HG02610 (cell line): ENCODE results near the gene CARD10.
"Not testable (repeated sequence)": the region's sequence is repeated elsewhere in the genome, so short reads cannot be mapped to it uniquely, and the experiment has no call there.

ENCODE experiments used
- ATAC-seq: cut with Tn5 transposase; IDR thresholded peaks from one replicate; pipeline ENCODE4 v1.9.1; 2021; ENCODE audit warnings: mild to moderate bottlenecking, moderate library complexity; ENCODE audit not compliant: unreplicated experiment

Gene CARD10

DNA sequence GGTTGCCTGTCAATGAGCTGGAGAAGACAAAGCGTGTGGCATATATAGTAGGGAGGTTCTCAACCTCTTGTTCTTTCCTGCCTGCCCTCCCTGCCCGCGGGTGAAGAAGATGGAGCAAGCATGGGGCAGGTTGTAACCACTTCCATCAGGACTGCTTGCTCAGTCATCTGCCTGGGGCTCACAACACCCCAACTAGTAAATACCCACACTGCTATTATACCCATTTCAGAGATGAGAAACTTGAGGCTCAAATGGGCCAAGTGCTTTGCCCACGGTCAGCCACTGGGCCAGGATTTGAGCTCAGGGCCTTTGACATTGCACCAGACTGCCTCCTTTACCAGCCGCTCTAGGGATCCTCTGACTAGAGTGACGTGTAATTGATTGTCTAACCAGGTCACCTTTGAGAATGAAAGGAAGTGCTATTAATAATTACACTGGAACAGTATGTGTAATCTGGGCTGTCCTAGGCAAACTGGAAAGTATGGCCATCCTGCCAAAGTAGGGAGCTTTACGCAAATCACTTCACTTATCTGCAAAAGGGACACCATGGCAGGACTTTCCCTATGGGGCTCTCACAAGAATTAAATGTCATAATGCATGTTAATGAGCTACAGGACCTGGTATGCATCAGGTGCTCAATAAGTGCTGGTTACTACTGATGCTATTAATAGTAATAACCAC, 38.2 kb upstream of the CARD10 start:
- no peak for ATAC-seq

DNA sequence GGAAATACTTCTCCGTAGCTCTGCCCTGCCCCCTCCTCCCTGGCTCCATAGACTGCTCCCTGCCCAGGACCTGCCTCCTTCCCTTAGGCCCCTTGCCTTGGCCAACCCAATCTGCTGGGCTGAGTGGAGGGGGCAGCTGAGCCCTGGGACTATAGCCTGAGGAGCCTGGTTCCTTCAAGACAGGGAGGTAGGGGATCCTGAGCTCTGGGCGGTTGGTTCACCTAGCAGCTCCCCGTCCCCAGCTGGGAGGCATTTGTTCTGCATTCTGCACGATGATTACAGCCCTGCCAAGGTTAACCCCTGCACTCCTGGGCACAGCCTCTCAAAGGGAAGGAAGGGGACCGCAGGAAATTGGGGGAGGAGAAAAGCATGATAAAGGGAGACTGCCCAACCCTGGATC, 37.5 kb upstream of the CARD10 start:
- ATAC-seq, result no peak

DNA sequence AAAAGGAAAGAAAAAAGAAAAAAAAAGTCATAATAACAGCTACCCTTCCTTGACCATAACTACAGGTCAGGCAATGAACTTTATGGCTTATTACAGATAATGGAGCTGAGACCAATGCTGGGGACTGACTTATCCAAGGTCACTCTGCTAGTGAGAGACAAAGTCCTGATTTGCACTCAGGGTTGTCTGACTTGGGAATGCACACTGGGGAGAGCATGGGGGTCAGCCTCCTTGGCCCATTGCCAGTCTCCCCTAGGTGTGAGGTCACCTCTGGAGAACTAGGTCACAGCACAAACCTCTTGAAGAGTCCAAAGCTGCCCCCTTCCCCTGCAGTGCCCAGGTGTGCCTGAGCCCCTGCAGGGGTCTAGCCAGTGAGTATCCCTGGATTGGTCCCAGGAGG, 35.8 kb upstream of the CARD10 start:
- no peak for ATAC-seq

- no peak for ATAC-seq
These were observed 34.5 kb upstream of the CARD10 start for GRCh38 chr22:37553725-37554124.

- ATAC-seq, result no peak
These were observed 33.4 kb upstream of the CARD10 start for GRCh38 chr22:37552524-37553163.

GRCh38 chr22:37551981-37552380, 32.8 kb upstream of the CARD10 start:
- ATAC-seq, result no peak

DNA sequence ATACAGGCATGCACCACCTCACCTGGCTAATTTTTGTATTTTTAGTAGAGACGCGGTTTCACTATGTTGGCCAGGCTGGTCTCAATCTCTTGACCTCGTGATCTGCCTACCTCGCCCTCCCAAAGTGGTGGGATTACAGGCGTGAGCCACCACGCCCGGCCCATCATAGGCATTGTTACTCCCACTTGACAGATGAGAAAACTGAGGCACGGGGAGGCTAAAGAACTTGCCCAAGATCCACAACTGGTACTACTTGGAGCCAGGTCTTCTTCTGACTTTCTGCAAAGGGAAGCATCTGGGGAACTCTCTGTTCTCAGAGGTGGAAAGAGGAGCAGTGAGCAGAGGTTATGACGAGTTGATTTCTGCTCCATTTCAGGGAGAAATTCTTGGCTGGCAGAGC, 31.7 kb upstream of the CARD10 start:
- not testable (repeated sequence) for ATAC-seq

- no peak for ATAC-seq
These were observed 30.5 kb upstream of the CARD10 start for GRCh38 chr22:37549704-37550059.

DNA sequence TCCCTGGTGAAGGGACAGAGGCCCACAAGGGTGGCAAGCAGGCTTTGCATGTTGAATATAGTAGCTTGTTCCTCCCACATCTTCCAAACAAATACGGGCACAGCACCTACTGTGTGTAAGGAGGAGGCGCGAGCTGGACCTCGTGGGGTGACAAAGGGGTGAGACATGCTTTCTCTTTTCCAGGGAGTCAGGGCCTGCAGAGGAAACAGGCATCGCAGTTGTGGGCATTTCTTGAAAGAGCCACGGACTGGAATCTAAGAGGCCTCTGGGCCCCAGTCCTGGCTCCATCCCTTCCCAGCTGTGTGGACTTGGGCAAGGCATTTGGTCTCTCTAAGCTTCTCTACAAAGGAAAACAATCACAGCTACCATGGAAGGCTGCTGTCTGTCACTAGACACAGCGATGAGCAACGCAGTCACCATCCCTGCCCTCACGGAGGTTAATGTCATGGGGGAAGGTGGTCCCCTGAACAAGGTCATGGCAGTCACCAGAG, 28.1 kb upstream of the CARD10 start:
- no peak for ATAC-seq

- no peak for ATAC-seq
These were observed 27.4 kb upstream of the CARD10 start for GRCh38 chr22:37546437-37547250.

DNA sequence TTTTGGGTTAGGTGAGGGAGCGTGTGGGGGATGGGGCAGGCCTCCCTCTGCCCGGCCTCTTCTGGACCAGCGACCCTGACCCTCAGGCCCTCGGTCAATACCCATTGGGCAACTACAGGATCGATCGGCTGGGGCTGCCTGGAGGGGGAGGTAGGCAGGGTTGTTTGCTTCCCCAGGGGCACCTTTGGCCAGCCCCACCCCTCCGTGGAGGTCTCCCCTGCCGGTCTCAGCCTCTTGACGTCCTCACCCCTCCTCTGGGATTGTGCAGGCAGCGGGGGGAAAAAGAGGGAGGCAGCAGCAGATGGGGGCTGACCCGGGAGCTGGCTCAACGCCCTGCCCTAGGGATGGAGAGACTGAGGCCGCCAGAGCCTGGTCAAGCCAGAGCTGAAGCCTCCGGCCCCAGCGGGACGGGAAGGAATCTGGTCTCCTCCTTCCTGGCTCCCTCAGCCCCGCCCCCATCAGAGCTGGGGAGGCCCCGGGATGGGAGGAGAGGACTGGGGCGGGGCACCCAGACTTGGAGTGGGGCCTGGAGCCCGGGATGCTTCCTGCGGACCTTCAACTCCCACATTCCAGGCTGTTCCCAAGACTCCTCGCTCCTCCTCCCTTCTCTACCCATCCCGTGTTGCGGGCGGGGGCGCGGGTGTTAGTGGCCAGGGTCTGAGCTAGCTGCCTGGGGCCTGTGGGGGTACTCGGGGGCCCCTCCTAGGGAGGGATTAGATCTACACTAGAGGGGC, 26.7 kb upstream of the CARD10 start:
- ATAC-seq, result no peak

- ATAC-seq, result no peak
These were observed 25.9 kb upstream of the CARD10 start for GRCh38 chr22:37544955-37545702.

GRCh38 chr22:37542959-37543358, 23.7 kb upstream of the CARD10 start:
- ATAC-seq, result no peak

- not testable (repeated sequence) for ATAC-seq
These were observed 23.2 kb upstream of the CARD10 start for GRCh38 chr22:37542416-37542815.

GRCh38 chr22:37539790-37540189, 20.6 kb upstream of the CARD10 start:
- not testable (repeated sequence) for ATAC-seq

GRCh38 chr22:37538590-37539357, 19.6 kb upstream of the CARD10 start:
- ATAC-seq, result peak; percentile 68

- no peak for ATAC-seq
These were observed 15.9 kb upstream of the CARD10 start for GRCh38 chr22:37535159-37535558.

DNA sequence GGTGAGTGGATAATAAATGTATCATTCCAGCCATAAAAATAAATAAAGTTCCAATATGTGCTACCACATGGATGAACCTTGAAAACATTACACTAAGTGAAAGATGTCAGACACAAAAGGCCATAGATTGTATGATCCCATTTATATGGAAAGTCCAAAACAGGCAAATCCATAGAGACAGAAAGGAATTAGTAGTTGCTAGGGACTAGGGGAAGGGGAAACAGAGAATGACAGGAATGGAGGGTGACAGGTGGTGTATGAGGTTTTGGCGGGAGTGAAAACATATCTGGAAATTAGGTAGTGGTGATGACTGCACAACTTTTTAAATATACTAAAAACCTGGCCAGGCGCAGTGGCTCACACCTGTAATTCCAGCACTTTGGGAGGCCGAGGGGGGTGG, 15.2 kb upstream of the CARD10 start:
- ATAC-seq, result no peak

- no peak for ATAC-seq
These were observed 14.8 kb upstream of the CARD10 start for GRCh38 chr22:37533995-37534394.
